ENCODE data around the gene ZMIZ1.

Gene ZMIZ1

GRCh38 chr10:79215531-79215930 lies 146.8 kb downstream of the ZMIZ1 start:
- no peaks in the 10 kb centered on the region for H3K9me3 ChIP-seq (ENCODE audit: control insufficient read depth in 2 of 2, low read length in 2 of 2)
- H3K4me1 ChIP-seq (ENCODE audit: control insufficient read depth in 2 of 2, insufficient read depth in 2 of 2, low read length in 2 of 2): peaks cover 0 to under 1% of the 10 kb centered on the region in 2 donors
- no peaks in the 10 kb centered on the region for H3K27me3 ChIP-seq (ENCODE audit: control insufficient read depth in 2 of 2, insufficient read depth in 2 of 2, low read length in 2 of 2)
- no peak overlapping the region for H3K9ac ChIP-seq (ENCODE audit: low read depth in 1 of 2, low read length in 2 of 2)
- H3K4me3 ChIP-seq (ENCODE audit: low read length in 2 of 2): no peak overlapping the region
- no peak overlapping the region for H3K27ac ChIP-seq (ENCODE audit: low read depth in 2 of 2, low read length in 2 of 2)
- peaks cover 45 to 67% of the 10 kb centered on the region in 2 donors for H3K36me3 ChIP-seq (ENCODE audit: control insufficient read depth in 2 of 2, insufficient read depth in 2 of 2, low read length in 2 of 2)

- Histone ChIP-seq H3K27ac (ENCODE audit: low read depth in 2 of 2, low read length in 2 of 2) (no peak overlapping the region), H3K36me3 (ENCODE audit: control insufficient read depth in 2 of 2, insufficient read depth in 2 of 2, low read length in 2 of 2) (peaks cover 41 to 62% of the 10 kb centered on the region in 2 donors), H3K4me1 (ENCODE audit: control insufficient read depth in 2 of 2, insufficient read depth in 2 of 2, low read length in 2 of 2) (peaks cover 8 to 12% of the 10 kb centered on the region in 2 donors)
Observed at GRCh38 chr10:79219322-79219957, 150.7 kb downstream of the ZMIZ1 start.

GRCh38 chr10:79220307-79220706 lies 151.5 kb downstream of the ZMIZ1 start:
- peaks cover 8 to 12% of the 10 kb centered on the region in 2 donors for H3K4me1 ChIP-seq (ENCODE audit: control insufficient read depth in 2 of 2, insufficient read depth in 2 of 2, low read length in 2 of 2)
- H3K4me3 ChIP-seq (ENCODE audit: low read length in 2 of 2): no peak overlapping the region
- H3K9ac ChIP-seq (ENCODE audit: low read depth in 1 of 2, low read length in 2 of 2): no peak overlapping the region
- H3K27me3 ChIP-seq (ENCODE audit: control insufficient read depth in 2 of 2, insufficient read depth in 2 of 2, low read length in 2 of 2): no peaks in the 10 kb centered on the region
- peaks cover 45 to 55% of the 10 kb centered on the region in 2 donors for H3K36me3 ChIP-seq (ENCODE audit: control insufficient read depth in 2 of 2, insufficient read depth in 2 of 2, low read length in 2 of 2)
- H3K27ac ChIP-seq (ENCODE audit: low read depth in 2 of 2, low read length in 2 of 2): peak overlapping the region in 1 of 2 donors; percentile 40
- H3K9me3 ChIP-seq (ENCODE audit: control insufficient read depth in 2 of 2, low read length in 2 of 2): no peaks in the 10 kb centered on the region

More at GRCh38 chr10:79219322-79219957, 150.7 kb downstream of the ZMIZ1 start:
- H3K27me3 ChIP-seq (ENCODE audit: control insufficient read depth in 2 of 2, insufficient read depth in 2 of 2, low read length in 2 of 2): no peaks in the 10 kb centered on the region
- no peak overlapping the region for H3K4me3 ChIP-seq (ENCODE audit: low read length in 2 of 2)
- H3K9ac ChIP-seq (ENCODE audit: low read depth in 1 of 2, low read length in 2 of 2): no peak overlapping the region
- no peaks in the 10 kb centered on the region for H3K9me3 ChIP-seq (ENCODE audit: control insufficient read depth in 2 of 2, low read length in 2 of 2)

- Histone ChIP-seq H3K27me3 (ENCODE audit: control insufficient read depth in 2 of 2, insufficient read depth in 2 of 2, low read length in 2 of 2) (no peaks in the 10 kb centered on the region), H3K27ac (ENCODE audit: low read depth in 2 of 2, low read length in 2 of 2) (peak overlapping the region in 1 of 2 donors; percentile 54), H3K36me3 (ENCODE audit: control insufficient read depth in 2 of 2, insufficient read depth in 2 of 2, low read length in 2 of 2) (peaks cover 43 to 48% of the 10 kb centered on the region in 2 donors), H3K9ac (ENCODE audit: low read depth in 1 of 2, low read length in 2 of 2) (no peak overlapping the region), H3K4me1 (ENCODE audit: control insufficient read depth in 2 of 2, insufficient read depth in 2 of 2, low read length in 2 of 2) (peaks cover 8 to 12% of the 10 kb centered on the region in 2 donors), H3K4me3 (ENCODE audit: low read length in 2 of 2) (no peak overlapping the region), H3K9me3 (ENCODE audit: control insufficient read depth in 2 of 2, low read length in 2 of 2) (no peaks in the 10 kb centered on the region)
Observed at GRCh38 chr10:79221110-79222051, 152.6 kb downstream of the ZMIZ1 start.

GRCh38 chr10:79222186-79222585 lies 153.4 kb downstream of the ZMIZ1 start:
- Histone ChIP-seq H3K9ac (ENCODE audit: low read depth in 1 of 2, low read length in 2 of 2) (no peak overlapping the region), H3K36me3 (ENCODE audit: control insufficient read depth in 2 of 2, insufficient read depth in 2 of 2, low read length in 2 of 2) (peaks cover 39 to 48% of the 10 kb centered on the region in 2 donors), H3K27me3 (ENCODE audit: control insufficient read depth in 2 of 2, insufficient read depth in 2 of 2, low read length in 2 of 2) (no peaks in the 10 kb centered on the region), H3K4me3 (ENCODE audit: low read length in 2 of 2) (no peak overlapping the region), H3K27ac (ENCODE audit: low read depth in 2 of 2, low read length in 2 of 2) (peak overlapping the region in 1 of 2 donors; percentile 69), H3K9me3 (ENCODE audit: control insufficient read depth in 2 of 2, low read length in 2 of 2) (no peaks in the 10 kb centered on the region), H3K4me1 (ENCODE audit: control insufficient read depth in 2 of 2, insufficient read depth in 2 of 2, low read length in 2 of 2) (peaks cover 8 to 12% of the 10 kb centered on the region in 2 donors)

GRCh38 chr10:79223091-79224048 lies 154.6 kb downstream of the ZMIZ1 start:
- Histone ChIP-seq H3K9ac (ENCODE audit: low read depth in 1 of 2, low read length in 2 of 2) (no peak overlapping the region), H3K9me3 (ENCODE audit: control insufficient read depth in 2 of 2, low read length in 2 of 2) (no peaks in the 10 kb centered on the region), H3K4me1 (ENCODE audit: control insufficient read depth in 2 of 2, insufficient read depth in 2 of 2, low read length in 2 of 2) (peaks cover 8 to 12% of the 10 kb centered on the region in 2 donors), H3K36me3 (ENCODE audit: control insufficient read depth in 2 of 2, insufficient read depth in 2 of 2, low read length in 2 of 2) (peaks cover 37 to 44% of the 10 kb centered on the region in 2 donors), H3K27me3 (ENCODE audit: control insufficient read depth in 2 of 2, insufficient read depth in 2 of 2, low read length in 2 of 2) (no peaks in the 10 kb centered on the region), H3K27ac (ENCODE audit: low read depth in 2 of 2, low read length in 2 of 2) (peak overlapping the region in 1 of 2 donors; percentile 69), H3K4me3 (ENCODE audit: low read length in 2 of 2) (no peak overlapping the region)

GRCh38 chr10:79224263-79224949 lies 155.6 kb downstream of the ZMIZ1 start:
- Histone ChIP-seq H3K27ac (ENCODE audit: low read depth in 2 of 2, low read length in 2 of 2) (peak overlapping the region in 1 of 2 donors; percentile 69), H3K4me1 (ENCODE audit: control insufficient read depth in 2 of 2, insufficient read depth in 2 of 2, low read length in 2 of 2) (peaks cover 8 to 12% of the 10 kb centered on the region in 2 donors), H3K4me3 (ENCODE audit: low read length in 2 of 2) (no peak overlapping the region), H3K27me3 (ENCODE audit: control insufficient read depth in 2 of 2, insufficient read depth in 2 of 2, low read length in 2 of 2) (no peaks in the 10 kb centered on the region), H3K9ac (ENCODE audit: low read depth in 1 of 2, low read length in 2 of 2) (no peak overlapping the region), H3K9me3 (ENCODE audit: control insufficient read depth in 2 of 2, low read length in 2 of 2) (no peaks in the 10 kb centered on the region), H3K36me3 (ENCODE audit: control insufficient read depth in 2 of 2, insufficient read depth in 2 of 2, low read length in 2 of 2) (peaks cover 38 to 49% of the 10 kb centered on the region in 2 donors)

- H3K36me3 ChIP-seq (ENCODE audit: control insufficient read depth in 2 of 2, insufficient read depth in 2 of 2, low read length in 2 of 2): peaks cover 38 to 48% of the 10 kb centered on the region in 2 donors
- no peak overlapping the region for H3K9ac ChIP-seq (ENCODE audit: low read depth in 1 of 2, low read length in 2 of 2)
- H3K9me3 ChIP-seq (ENCODE audit: control insufficient read depth in 2 of 2, low read length in 2 of 2): no peaks in the 10 kb centered on the region
- no peak overlapping the region for H3K4me3 ChIP-seq (ENCODE audit: low read length in 2 of 2)
- H3K27ac ChIP-seq (ENCODE audit: low read depth in 2 of 2, low read length in 2 of 2): peak overlapping the region in 1 of 2 donors; percentile 69
- peaks cover 8 to 12% of the 10 kb centered on the region in 2 donors for H3K4me1 ChIP-seq (ENCODE audit: control insufficient read depth in 2 of 2, insufficient read depth in 2 of 2, low read length in 2 of 2)
- H3K27me3 ChIP-seq (ENCODE audit: control insufficient read depth in 2 of 2, insufficient read depth in 2 of 2, low read length in 2 of 2): no peaks in the 10 kb centered on the region
Observed at GRCh38 chr10:79224992-79225391, 156.2 kb downstream of the ZMIZ1 start.

All from mucosa of rectum (tissue), 2 donors.